ENCODE results near the gene ITSN2.
"Not testable (repeated sequence)": the region's sequence is repeated elsewhere in the genome, so short reads cannot be mapped to it uniquely, and the experiment has no call there.

The ITSN2 gene

GRCh38 chr2:24362253-24362652 is 1.9 kb upstream of the ITSN2 start:
- DNase-seq: no peak

- DNase-seq: no peak
Observed at GRCh38 chr2:24360963-24361330, 611 bp upstream of the ITSN2 start.

GRCh38 chr2:24359129-24360049 is 947 bp downstream of the ITSN2 start:
- peak; percentile 64 for DNase-seq

GRCh38 chr2:24357767-24358166 is 2.6 kb downstream of the ITSN2 start:
- DNase-seq: not testable (repeated sequence)

GRCh38 chr2:24357115-24357514 is 3.2 kb downstream of the ITSN2 start:
- not testable (repeated sequence) for DNase-seq

GRCh38 chr2:24354957-24355356 is 5.4 kb downstream of the ITSN2 start:
- DNase-seq: no peak

- DNase-seq: no peak
Observed at GRCh38 chr2:24354395-24354794, 5.9 kb downstream of the ITSN2 start.

- DNase-seq: no peak
Observed at GRCh38 chr2:24353973-24354372, 6.4 kb downstream of the ITSN2 start.

GRCh38 chr2:24353364-24353763 is 7.0 kb downstream of the ITSN2 start:
- no peak for DNase-seq

- DNase-seq: no peak
Observed at GRCh38 chr2:24352664-24353063, 7.7 kb downstream of the ITSN2 start.

- DNase-seq: no peak
Observed at GRCh38 chr2:24351981-24352380, 8.4 kb downstream of the ITSN2 start.

- no peak for DNase-seq
Observed at GRCh38 chr2:24351627-24351938, 8.8 kb downstream of the ITSN2 start.

- DNase-seq: no peak
Observed at GRCh38 chr2:24350826-24351626, 9.3 kb downstream of the ITSN2 start.

GRCh38 chr2:24349097-24349496 is 11.2 kb downstream of the ITSN2 start:
- no peak for DNase-seq

- DNase-seq: no peak
Observed at GRCh38 chr2:24345937-24346336, 14.4 kb downstream of the ITSN2 start.

- no peak for DNase-seq
Observed at GRCh38 chr2:24343225-24343882, 17.0 kb downstream of the ITSN2 start.

GRCh38 chr2:24342110-24342910 is 18.0 kb downstream of the ITSN2 start:
- DNase-seq: no peak

- DNase-seq: no peak
Observed at GRCh38 chr2:24339856-24340262, 20.5 kb downstream of the ITSN2 start.

GRCh38 chr2:24339098-24339497 is 21.2 kb downstream of the ITSN2 start:
- DNase-seq: not testable (repeated sequence)

GRCh38 chr2:24337890-24338289 is 22.4 kb downstream of the ITSN2 start:
- DNase-seq: no peak

- no peak for DNase-seq
Observed at GRCh38 chr2:24336811-24337210, 23.5 kb downstream of the ITSN2 start.

GRCh38 chr2:24334245-24334633 is 26.1 kb downstream of the ITSN2 start:
- no peak for DNase-seq

Measured in CD4-positive, alpha-beta T cell treated with Interleukin-10 for 1 hour (primary cell).